IMR-90 (cell line): ENCODE results near the gene USF1.

Source experiments
- CEBPB ChIP-seq: IDR thresholded peaks from 2 replicates; pipeline ENCODE4 v1.6.1; 2012; ENCODE audit warnings: low read depth, low read length, improper control_type of control experiment
- CHD1 ChIP-seq: IDR thresholded peaks from 2 replicates; pipeline ENCODE4 v1.6.1; 2012; ENCODE audit warnings: low read depth, low read length, improper control_type of control experiment
- MAFK ChIP-seq: IDR thresholded peaks from 2 replicates; pipeline ENCODE4 v1.6.1; 2012; ENCODE audit warnings: low read depth, low read length, improper control_type of control experiment
- MXI1 ChIP-seq: IDR thresholded peaks from 2 replicates; pipeline ENCODE4 v1.6.1; 2012; ENCODE audit warnings: low read depth, mild to moderate bottlenecking, low read length, moderate library complexity, borderline replicate concordance
- POLR2A ChIP-seq: IDR thresholded peaks from 2 replicates; pipeline ENCODE4 v1.6.1; 2012; ENCODE audit warnings: mild to moderate bottlenecking, low read depth, low read length
- RAD21 ChIP-seq: IDR thresholded peaks from 2 replicates; pipeline ENCODE4 v1.6.1; 2012; ENCODE audit warnings: low read length, improper control_type of control experiment
- RCOR1 ChIP-seq: IDR thresholded peaks from 2 replicates; pipeline ENCODE4 v1.6.1; 2012; ENCODE audit warnings: mild to moderate bottlenecking, low read length, improper control_type of control experiment; ENCODE audit not compliant: insufficient replicate concordance
- RFX5 ChIP-seq: IDR thresholded peaks from 2 replicates; pipeline ENCODE4 v1.8.0; 2012; ENCODE audit warnings: low read depth, mild to moderate bottlenecking, low read length, moderate library complexity
- SMC3 ChIP-seq: fragments of 150-350 bp; IDR thresholded peaks from 2 replicates; pipeline ENCODE4 v1.6.1; 2016; ENCODE audit warnings: low read depth, mild to moderate bottlenecking, antibody characterized with exemption, low read length, moderate library complexity
- TF ChIP-seq, protein P1 (sequence below): conservative IDR thresholded peaks from 2 replicates; pipeline ENCODE4 v1.5.1; 2012; ENCODE audit warnings: mild to moderate bottlenecking, low read depth, low read length, improper control_type of control experiment
- TF ChIP-seq, protein P2 (sequence below): fragments of 150-350 bp; IDR thresholded peaks from 2 replicates; pipeline ENCODE4 v1.6.1; 2017; ENCODE audit warnings: mild to moderate bottlenecking, antibody characterized with exemption, low read length, low read depth

DNA sequence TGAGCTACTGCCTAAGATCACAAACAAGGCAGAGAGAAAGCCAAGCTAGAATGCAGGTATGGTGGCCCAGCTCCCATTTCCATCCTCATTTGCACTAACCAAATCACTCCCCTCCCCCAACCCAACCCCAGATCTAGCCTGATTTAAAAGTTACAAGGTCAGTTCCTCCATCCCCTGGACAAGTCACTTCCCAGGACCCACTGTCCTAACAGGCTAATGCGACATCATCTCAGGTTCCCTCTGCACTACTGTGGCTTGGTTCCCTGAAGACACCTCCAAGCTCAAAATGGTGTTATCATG lies 27.2 kb downstream of the USF1 start:
- TF ChIP-seq, protein P1, sequence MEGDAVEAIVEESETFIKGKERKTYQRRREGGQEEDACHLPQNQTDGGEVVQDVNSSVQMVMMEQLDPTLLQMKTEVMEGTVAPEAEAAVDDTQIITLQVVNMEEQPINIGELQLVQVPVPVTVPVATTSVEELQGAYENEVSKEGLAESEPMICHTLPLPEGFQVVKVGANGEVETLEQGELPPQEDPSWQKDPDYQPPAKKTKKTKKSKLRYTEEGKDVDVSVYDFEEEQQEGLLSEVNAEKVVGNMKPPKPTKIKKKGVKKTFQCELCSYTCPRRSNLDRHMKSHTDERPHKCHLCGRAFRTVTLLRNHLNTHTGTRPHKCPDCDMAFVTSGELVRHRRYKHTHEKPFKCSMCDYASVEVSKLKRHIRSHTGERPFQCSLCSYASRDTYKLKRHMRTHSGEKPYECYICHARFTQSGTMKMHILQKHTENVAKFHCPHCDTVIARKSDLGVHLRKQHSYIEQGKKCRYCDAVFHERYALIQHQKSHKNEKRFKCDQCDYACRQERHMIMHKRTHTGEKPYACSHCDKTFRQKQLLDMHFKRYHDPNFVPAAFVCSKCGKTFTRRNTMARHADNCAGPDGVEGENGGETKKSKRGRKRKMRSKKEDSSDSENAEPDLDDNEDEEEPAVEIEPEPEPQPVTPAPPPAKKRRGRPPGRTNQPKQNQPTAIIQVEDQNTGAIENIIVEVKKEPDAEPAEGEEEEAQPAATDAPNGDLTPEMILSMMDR: no peak
- no peak for TF ChIP-seq POLR2A
- TF ChIP-seq RCOR1: no peak
- no peak for TF ChIP-seq CEBPB
- TF ChIP-seq RFX5: no peak
- TF ChIP-seq SMC3: no peak
- TF ChIP-seq MXI1: no peak
- no peak for TF ChIP-seq RAD21
- TF ChIP-seq MAFK: no peak
- TF ChIP-seq, protein P2, sequence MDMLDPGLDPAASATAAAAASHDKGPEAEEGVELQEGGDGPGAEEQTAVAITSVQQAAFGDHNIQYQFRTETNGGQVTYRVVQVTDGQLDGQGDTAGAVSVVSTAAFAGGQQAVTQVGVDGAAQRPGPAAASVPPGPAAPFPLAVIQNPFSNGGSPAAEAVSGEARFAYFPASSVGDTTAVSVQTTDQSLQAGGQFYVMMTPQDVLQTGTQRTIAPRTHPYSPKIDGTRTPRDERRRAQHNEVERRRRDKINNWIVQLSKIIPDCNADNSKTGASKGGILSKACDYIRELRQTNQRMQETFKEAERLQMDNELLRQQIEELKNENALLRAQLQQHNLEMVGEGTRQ: no peak
- TF ChIP-seq CHD1: no peak
